Amygdala (tissue), 56 donors: ENCODE measurements around the gene NKD1.
A peak's percentile ranks its signal among the peaks of the same experiment; 100 is the strongest.

Experiments used
- DNase-seq, 56 donors: peaks; one replicate each; lab custom pipeline; 2025; lab: John Stamatoyannopoulos, UW

The NKD1 gene

DNA sequence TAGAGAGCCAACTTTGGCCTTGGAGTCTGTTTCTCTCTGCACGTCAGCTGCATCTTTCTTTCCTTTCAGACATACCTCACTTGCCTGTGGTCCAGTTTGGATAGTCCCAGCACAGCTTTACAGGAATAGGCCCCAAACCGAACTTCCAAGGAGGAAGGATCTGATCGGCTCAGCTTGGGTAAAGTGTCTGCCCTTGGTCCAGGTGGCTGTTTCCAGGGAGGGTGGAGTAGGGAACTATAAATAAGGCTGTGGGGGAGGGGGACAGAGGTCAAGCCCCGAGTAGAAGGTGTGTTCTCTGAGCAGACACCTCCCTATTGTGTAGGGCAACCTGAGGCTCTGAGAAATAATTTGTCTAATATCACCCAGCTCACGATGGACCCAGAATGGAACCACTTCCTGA lies 29.2 kb upstream of the NKD1 start:
- DNase-seq: no peak

DNA sequence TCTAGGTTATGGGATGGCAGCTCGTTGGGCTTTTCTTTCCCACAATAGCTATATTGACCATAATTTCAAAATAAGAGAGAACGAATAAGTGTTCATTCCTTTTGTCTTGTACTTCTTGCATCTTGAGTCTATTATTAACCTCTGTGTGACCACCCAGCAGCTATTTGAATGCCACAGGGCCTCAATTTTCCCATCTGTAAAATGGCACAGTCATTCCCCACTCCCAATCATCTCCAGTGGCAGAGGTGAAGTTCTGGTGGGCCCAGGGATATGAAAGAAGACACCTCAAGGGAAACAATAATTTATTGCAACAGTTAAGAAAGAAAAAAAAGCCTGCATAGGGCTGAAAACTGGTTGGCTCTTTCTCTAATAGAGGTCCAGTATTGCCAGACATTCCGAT lies 28.6 kb upstream of the NKD1 start:
- no peak for DNase-seq

DNA sequence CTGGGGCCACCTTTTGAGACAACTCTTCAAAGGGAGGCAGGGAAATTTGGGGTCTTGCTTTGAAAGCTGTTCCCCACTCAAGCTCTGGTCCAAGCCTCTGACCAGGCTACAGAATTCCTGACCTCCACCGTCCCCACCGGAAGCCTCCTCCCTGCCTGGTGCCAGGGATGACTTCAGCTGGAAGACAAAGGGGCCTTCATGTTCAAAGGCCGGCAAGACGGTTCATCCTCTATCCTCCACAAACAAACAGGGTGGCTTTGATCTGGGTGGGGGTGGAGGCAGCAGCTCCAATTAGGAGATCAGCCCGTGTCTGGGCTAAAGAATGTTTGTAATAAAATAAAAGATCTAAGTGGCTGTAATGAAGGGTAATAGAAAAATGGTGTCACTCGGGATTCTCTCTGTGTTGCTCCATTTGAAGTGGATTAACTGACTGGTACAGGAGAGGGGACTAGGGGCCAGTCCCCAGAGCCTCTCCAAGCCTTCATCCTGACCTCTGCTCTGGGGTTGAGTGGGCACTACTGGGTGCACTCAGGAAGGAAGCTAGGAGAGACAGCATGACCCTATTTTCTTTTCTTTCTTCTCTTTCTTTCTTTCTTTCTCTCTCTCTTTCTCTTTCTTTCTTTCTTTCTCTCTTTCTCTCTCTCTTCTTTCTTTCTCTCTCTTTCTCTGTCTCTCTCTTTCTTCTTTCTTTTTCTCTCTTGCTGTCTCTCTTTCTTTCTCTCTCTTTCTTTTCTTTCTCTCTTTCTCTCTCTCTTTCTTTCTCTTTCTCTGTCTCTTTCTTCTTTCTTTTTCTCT lies 27.5 kb upstream of the NKD1 start:
- peak in 48 of 56 donors; percentile 12 to 83 (median 54) for DNase-seq

DNA sequence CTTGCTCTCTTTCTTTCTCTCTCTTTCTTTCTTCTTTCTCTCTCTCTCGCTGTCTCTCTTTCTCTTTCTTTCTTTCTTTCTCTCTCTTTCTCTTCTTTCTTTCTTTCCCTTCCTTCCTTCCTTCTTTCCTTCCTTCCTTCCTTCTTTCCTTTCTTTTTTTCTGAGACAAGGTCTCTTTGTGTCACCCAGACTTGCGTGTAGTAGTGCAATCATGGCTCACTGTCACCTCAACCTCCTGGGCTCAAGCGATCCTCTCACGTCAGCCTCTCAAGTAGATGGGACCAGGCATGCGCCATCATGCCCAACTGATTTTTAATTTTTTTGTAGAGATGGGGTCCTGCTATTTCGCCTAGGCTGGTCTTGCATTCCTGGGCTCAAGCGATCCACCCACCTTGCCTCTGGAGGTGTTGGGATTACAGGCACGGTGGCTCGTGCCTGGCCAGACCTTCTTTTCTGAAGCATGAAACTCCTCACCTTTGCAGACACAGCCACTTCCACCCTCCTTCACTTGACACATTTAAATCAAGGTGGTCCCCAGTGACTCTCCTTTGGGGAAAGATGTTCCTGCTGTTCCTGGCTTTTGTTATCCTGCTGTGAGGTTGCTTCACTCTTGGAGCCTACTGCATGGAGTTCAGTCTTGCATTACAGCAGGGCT lies 26.8 kb upstream of the NKD1 start:
- no peak for DNase-seq

DNA sequence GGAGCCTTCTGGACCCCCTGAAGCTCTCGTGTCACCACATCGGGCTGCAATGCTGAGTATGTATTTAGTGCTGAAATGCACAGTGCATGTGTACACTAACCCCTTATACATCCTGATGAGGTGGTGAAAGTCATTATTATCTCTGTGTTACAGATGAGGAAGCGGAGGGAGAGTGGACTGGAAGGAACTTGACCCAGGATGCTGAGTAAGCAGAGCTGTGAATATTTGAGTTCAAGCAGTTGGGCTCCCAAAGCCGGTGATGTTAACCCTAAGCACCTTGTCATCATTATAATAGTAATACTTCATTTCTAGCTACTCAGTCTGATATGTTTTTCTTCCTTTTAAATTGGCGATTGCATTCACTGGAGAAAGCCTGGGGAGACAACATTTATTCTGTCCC lies 25.9 kb upstream of the NKD1 start:
- no peak for DNase-seq

DNA sequence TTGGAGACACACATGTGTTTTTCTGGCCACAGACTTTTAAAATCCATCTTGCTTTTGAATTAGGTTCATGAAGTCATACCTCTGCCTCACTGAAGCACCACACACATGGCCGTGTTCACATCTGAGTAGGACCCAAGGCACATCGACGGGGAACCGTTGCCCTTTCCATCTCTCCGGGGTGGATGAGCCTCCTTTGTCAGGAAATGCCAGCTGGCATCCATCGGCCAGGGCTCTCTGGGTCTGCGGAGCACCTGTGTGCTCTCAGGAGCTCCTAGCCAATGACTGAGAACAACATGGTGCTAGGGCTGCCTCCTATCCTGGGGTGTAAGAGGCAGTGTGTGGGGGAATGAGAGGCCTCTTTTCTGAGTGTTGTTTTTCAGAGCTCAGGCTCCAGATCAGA lies 24.5 kb upstream of the NKD1 start:
- no peak for DNase-seq

DNA sequence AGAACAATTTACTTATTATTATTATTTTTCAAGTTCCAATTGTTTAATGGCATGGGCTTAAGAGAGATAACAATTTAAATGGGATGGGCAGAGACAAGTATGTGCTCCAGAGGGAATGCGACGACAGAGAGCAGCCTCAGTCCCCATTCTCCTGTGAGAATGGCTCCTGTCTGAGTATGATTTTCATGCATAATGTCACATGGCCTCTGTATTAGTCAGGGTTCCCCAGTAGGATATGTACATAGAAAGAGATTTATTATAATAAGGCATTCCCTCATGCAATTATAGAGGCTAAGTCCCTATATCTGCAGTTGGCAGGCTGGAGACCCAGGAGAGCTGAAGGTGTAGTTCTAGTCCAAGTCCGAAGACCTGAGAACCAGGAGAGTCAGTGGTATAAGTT lies 22.9 kb upstream of the NKD1 start:
- DNase-seq: no peak

DNA sequence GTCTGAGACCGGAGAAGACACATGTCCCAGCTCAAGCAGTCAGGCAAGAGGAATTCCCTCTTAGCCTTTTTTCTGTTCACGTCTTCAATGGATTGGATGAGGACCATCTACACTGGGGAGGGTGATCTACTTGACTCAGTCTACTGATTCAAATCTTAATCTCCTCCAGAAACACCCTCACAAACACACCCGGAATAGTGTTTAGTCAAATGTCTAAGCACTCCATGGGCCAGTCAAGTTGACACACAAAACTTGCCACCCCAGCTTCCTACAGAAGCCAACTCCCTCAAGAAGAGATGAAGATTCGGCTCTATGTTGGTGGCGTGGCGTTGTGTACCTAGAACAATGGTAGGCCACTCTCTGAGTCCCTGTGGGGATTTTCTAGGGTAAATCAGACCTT lies 22.5 kb upstream of the NKD1 start:
- no peak for DNase-seq

DNA sequence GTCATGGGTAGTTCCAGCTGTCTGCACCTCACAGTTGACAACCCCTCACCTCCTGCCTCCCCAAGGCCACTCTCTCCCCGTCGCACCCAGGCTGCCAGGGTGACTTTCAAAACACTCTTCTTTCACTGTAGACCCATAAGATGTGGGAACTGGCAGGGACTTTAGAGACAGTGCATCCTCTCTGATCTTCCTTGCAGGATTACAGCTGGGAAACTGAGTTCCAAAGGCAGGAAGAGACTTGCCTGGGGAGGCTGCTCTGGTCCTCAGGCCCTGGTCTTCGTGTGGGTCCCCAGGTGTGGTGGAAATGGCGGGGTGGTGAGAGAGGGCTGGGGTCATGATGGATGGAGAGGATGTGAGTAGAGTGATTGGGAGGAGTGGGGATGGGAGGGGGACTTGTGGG lies 21.9 kb upstream of the NKD1 start:
- DNase-seq: no peak

DNA sequence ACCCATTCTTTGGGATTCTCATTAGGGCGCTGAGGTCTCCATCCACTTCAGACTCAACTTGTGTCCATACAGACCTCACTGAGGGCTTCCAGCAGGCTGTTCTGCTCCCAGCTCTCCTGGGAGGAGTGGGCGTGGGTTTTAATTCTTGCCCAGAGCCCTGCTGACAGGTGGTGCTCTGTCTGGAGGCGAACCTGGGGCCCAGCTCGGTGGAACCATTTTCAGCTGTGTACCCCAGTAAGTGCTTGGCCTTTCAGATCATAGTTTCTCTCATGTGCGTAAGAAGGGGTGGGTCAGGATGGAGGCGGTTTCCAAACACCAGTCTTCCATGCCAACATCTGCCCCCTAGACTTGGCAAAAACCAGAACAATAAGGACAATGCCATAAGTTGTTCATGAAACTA lies 21.4 kb upstream of the NKD1 start:
- DNase-seq: no peak

DNA sequence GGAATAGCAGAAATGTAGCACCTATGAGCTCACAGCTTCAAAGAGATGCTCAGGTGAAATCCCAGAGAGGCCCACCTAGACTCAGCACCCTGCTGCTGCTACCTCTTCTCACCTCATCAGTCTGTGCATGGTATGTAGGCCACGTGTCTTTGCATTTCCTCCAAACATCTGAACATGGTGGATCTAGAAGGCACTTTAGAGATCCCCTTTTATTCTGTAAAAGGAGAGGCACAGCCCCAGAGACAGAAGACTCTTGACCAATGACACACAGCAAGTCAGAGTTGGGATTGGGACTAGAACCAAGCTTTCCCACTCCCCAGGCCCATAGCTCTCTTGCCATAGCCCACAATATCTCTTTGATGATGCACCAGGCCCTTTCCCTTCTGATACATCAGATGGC lies 19.4 kb upstream of the NKD1 start:
- DNase-seq: no peak

DNA sequence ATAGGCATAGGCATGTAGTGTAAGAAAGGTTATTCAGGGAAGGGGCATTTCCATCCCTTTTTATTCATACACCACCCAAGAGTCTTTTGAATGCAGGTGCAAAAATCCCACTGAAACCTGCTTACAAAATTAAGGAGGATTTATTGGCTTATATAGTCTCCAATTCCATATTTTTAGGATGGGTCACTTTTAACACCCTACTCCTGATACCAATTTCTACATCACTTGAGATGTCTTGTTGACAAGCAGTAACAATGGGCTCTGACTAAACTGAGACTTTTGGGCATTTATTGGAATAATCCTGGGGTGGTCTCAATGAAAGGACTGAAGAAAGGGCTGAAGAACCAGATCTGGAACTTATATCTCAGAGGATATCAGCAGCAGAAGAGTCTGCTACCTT lies 18.9 kb upstream of the NKD1 start:
- no peak for DNase-seq

DNA sequence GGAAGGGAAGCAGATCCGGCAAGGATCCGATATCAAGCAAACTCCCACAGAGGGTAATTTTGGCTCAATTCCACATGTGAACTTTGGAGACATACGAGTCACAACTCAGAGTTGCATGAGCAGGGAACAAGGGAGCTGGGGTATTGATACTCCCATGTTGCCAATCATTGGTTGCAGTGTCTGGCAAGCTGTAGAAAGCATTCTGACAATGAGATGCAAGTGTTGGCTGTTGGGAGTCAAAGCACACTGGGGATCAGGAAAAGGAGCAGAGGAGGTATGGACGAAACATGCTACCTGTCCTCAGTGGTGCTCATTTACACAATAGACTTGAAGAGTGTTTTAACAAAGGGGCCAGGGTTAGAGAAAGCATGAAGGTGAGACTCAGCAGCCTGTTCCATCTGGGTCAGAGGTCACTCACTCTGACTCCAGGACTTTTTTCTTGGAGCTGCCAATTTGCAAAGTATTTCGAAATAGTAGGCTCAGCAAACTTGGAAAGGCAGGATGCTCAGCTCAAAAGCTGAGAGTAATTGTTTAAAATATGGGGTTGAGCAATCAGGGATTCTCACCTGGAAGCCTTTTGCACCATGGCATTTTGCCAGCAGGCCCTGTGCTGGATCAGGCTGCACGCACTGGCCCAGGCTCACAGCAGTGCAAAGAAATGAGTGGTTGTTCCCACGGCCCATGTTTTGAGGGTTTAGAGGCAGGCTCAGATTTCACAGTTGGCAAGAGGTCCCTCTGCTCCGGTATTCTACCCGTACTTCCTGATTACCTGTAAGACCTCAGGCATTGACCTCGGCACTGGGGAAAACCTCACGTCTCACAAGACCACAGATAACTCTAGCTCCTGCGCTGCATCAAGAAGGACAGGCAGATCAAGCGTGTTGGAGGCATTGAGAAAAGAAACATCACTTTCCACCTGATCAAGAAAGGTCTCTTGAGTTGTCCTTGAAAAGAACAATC lies 17.6 kb upstream of the NKD1 start:
- DNase-seq: no peak

DNA sequence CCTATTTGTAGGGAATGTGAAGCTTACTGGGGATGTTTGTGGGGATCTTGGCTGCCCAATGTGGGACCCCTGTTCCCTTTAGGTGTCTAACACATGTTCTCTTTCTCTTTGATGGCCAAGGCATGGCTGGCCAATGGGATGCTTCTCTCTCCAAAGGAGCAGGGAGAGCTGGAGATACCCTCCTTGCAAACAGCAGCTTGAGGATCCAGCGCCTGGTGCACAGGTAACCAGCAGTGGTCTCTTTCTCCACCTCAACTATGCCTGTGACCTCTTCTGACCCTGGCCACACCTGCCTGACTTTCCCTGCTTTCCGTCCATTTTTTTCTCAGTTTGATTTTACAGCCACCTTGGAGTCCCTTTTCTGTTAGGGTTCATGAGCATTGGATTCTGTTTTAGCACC lies 16.8 kb upstream of the NKD1 start:
- DNase-seq: no peak

DNA sequence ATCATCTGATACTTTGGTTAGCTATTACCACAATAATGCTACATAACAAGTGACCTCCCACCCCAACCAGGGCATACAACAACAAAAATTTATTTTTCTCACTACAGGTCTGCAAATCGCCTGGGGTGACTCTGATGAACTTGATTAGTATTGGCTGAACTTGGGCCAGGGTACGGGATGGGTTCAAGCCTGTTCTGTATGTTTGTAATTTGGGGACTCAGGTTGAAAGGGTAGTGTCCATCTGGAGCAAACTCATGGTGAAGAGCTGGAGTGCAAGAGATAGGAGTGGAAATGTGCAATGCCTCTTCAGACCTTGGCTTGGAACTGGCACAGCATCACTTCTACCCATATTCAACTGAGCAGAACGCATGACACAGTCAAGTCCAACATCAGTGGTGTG lies 16.3 kb upstream of the NKD1 start:
- DNase-seq: no peak

DNA sequence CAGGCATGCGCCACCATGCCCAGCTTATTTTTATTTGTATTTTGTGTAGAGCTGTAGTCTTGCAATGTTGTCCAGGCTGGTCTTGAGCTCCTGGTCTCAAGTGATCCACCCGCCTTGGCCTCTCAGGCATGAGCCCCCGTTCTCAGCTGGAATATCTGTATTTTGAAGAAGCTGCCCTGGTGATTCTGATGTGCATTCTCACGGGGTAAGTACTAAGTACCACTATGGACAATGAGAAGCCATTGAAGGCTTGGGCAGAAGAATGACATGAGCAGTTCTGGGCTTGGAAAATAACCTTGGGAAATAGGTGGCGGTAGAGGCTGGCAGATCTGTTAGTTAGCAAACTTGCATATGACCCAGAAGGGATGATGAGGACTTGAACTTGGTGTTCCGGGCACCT lies 15.6 kb upstream of the NKD1 start:
- no peak for DNase-seq

DNA sequence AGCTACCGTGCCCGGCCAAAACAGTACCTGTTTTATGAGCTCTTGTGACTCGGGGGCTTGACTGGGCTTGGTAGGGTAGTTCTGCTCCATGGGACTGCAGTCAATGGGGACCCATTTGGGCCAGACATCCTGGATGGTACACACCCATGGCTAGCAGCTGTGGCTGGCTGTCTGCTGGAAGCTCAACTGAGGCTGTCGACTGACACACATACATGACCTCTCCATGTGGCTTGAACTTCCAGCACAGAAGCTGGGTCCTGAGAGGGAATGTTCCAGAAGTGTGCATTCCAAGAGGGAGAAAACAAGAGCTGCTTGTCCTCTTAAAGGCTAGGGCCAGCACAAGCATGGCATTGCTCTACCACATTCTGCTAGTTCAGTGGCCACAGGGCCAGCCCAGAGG lies 14.9 kb upstream of the NKD1 start:
- no peak for DNase-seq

DNA sequence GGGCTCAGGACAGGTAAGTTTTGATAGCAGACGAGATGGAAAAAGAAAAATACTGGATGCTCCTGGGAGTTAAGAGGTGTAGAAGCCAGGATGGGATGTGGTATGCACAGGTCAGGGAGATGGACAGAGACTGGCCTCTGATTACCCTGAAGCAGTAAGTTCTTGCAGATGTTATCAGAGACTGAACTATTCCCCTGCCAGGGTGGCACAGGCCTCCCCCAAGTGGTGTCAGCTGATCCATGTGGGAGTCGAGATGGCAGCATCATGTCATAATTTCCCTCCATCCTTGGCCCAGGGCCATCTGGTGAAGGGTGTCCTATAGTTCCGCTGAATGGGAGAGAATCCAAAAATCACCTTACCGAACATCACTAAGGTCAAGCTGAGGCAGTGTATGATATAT lies 14.1 kb upstream of the NKD1 start:
- DNase-seq: no peak

DNA sequence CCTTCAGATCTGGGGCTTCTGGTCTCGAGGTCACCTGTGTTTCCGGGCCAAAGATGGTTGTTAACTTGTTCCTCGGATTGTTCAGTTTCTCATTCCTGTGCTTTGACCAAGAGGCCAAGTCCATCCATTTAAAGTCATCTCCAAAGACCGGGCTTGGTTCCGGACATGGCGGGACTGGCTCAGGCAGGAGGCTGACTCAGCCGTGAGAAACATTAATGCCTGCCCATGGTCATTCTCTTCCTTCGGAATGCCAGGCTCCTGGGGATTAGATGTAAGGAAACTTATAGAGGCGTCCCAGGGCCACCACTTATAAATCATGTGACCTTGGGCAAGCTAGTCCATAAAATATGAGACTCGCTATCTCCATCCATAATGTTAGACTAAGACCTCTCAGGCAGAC lies 13.6 kb upstream of the NKD1 start:
- DNase-seq: no peak

DNA sequence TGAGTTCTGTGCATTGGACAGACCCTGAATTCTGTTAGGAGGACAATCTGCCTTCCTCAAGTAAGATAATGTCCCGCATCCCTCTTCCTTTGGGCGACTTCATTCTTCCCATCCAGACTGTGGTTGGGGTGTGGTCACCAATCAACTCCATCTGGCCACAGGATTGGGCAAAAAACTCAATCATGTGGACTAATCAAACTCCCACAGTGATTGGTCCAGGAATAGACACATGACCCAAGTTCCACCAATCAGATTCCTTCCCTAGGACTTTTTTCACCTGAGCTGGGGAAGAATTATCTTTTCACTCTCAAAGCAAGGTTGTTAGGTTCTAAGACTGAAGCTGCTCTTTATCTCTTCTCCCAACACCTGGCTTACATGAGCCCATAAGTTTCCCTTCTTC lies 13.2 kb upstream of the NKD1 start:
- no peak for DNase-seq

DNA sequence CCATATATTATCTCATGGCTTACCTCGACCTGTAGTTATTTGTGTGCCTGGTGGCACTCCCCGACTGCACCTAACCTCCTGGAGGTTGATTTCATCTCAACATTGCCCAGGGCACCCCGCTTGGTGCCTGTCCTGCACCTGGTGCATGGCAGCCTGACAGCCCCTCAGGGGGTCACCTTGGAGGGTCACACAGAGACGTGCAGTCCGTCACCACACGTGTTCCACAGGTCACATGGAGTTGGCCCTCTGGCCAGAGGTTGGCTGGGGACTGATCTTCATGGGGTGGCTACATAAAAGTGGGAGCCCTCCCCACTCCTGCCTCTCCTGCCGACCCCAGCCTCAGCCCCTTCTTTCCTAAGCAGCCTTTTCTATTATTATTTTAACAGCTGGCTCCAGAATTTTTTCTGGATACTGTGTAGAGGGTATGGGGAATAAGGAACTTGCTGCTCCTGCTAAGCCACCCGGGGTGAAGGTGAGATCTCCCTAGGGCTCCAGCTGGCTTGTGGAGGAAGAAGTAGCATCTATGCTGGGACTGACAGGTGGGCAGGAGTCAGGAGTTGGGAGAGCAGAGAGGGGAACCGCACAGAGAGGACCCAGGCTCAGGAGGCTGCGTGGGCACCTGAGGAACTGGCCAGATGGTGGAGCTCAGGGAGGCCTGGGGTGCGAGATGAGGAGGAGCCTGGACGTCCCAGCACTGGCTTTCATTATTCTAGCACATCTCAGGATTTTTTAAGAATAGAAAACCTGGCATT lies 12.5 kb upstream of the NKD1 start:
- no peak for DNase-seq
